ENCODE results near the gene LDB2. TPM values are rescaled to one million over a fixed set of nuclear protein-coding genes. Genes with fewer than 3 reads are reported as not detected.

LDB2 gene
- total RNA-seq, 1 donor from 2014 or later = not detected

DNA sequence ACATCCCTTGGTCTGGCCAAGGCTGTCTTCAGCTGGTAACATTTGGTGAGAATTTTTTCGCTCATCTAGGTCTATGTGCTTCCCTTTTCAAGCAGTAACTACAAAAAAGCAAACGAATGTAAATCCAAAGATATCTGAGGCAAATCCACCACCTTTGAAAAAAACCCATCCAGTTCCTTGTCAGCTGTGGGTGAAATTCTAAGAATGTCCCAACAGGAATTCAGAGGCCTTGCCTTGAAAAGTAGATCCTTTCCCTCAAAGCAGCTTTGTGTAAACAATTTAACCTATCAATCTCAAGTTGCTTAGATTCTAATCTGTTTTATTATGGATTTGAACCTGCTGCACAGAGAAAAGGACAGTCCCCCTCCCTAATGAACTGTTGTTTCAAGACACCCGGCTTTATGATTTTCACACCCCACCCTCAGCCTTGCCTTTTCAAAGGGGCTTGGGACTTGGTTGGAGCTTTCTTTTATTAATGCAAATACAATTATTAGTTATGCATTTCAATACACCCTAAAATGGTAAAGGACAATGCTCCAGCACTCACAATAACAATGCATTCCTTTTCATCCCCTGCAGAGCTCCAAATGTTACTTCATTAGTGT is 166.6 kb downstream of the LDB2 start:
- no peak overlapping the region for H3K4me3 Mint-ChIP-seq (ENCODE audit: low read depth)
- H3K9me3 Mint-ChIP-seq (ENCODE audit: low read depth) = no peaks in the 10 kb centered on the region
- peaks cover 1% of the 10 kb centered on the region for H3K4me1 Mint-ChIP-seq (ENCODE audit: low read depth)
- no peaks in the 10 kb centered on the region for H3K36me3 Mint-ChIP-seq (ENCODE audit: insufficient read depth)
- no peak overlapping the region for H3K27ac Mint-ChIP-seq
- no peak for TF ChIP-seq CTCF (IDR thresholded peaks at IDR 0.05; ENCODE audit: unreplicated experiment)
- H3K27me3 Mint-ChIP-seq = peaks cover 22% of the 10 kb centered on the region
- DNase-seq (ENCODE audit: low spot score, unreplicated experiment) = no peak

- Mint-ChIP-seq H3K27ac (no peak overlapping the region), H3K9me3 (ENCODE audit: low read depth) (peaks cover under 1% of the 10 kb centered on the region), H3K27me3 (peaks cover 20% of the 10 kb centered on the region), H3K4me3 (ENCODE audit: low read depth) (no peak overlapping the region), H3K36me3 (ENCODE audit: insufficient read depth) (no peaks in the 10 kb centered on the region), H3K4me1 (ENCODE audit: low read depth) (peaks cover 1% of the 10 kb centered on the region)
- TF ChIP-seq CTCF (IDR thresholded peaks at IDR 0.05; ENCODE audit: unreplicated experiment) = no peak
- no peak for DNase-seq (ENCODE audit: low spot score, unreplicated experiment)
Measured at GRCh38 chr4:16730522-16731205, 167.8 kb downstream of the LDB2 start.

DNA sequence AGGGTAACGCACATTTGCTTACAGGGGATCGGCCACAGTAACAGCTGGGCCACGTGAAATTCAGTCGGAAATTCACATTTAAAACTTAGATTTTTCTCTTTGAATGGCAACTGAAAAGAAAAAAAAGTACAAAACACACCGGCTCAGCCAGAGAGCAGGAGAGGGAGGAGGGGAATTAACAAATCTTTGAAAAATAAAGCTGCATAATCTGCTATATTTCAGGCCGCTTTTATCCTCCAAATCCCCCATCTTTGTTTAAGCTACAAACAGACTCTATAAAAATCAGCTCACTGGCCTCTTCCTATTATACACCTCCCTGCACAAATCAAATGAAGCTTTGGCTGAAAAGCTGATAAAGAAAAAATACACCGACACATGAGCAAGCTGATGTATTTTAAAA is 169.1 kb downstream of the LDB2 start:
- TF ChIP-seq CTCF (IDR thresholded peaks at IDR 0.05; ENCODE audit: unreplicated experiment) = no peak
- no peak overlapping the region for H3K4me3 Mint-ChIP-seq (ENCODE audit: low read depth)
- H3K36me3 Mint-ChIP-seq (ENCODE audit: insufficient read depth) = no peaks in the 10 kb centered on the region
- no peak for DNase-seq (ENCODE audit: low spot score, unreplicated experiment)
- peaks cover 15% of the 10 kb centered on the region for H3K27me3 Mint-ChIP-seq
- peaks cover 7% of the 10 kb centered on the region for H3K9me3 Mint-ChIP-seq (ENCODE audit: low read depth)
- peaks cover 1% of the 10 kb centered on the region for H3K4me1 Mint-ChIP-seq (ENCODE audit: low read depth)
- H3K27ac Mint-ChIP-seq = no peak overlapping the region

DNA sequence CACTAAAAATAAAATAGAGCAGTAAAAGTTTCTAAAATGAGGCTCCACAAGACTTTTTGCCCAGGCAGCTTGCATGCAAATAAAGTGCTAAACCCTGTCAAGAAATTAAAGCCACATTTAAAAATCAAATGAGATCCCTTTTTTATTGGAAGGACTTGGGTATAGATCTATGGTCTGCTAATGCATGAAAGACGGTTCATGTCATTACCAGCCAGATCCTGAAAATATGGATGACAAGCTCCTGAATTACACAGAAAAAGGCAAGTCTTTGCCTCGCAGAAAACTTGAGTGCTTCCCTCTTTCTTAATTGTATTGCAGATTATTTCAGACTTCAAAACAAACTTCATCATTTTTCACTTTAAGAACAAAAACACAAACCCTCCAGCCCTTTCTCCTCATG is 169.6 kb downstream of the LDB2 start:
- Mint-ChIP-seq H3K9me3 (ENCODE audit: low read depth) (peaks cover 7% of the 10 kb centered on the region), H3K36me3 (ENCODE audit: insufficient read depth) (no peaks in the 10 kb centered on the region), H3K4me1 (ENCODE audit: low read depth) (peaks cover 1% of the 10 kb centered on the region)

DNA sequence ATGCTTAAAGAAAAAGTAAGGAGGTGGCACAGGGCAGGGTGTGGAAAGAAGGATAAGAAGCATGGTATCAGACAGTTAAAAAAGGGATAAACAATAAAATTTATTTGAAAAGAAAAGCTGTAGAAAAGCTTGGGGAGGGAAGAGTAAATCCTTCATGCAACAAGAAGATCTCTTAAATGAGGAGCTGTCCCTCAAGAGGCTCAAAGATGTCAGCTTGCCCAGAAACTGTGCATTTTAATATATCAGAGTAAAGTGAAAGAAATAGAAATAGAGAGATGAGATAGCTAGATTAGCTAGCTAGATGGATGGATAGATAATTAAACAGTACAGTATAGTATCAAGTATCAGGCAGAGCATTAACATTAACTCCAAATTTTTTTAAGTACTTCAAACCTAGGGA is 170.3 kb downstream of the LDB2 start:
- TF ChIP-seq CTCF (IDR thresholded peaks at IDR 0.05; ENCODE audit: unreplicated experiment) = no peak
- peaks cover under 1% of the 10 kb centered on the region for H3K36me3 Mint-ChIP-seq (ENCODE audit: insufficient read depth)
- DNase-seq (ENCODE audit: low spot score, unreplicated experiment) = no peak
- peaks cover 15% of the 10 kb centered on the region for H3K27me3 Mint-ChIP-seq
- H3K27ac Mint-ChIP-seq = no peak overlapping the region
- H3K4me1 Mint-ChIP-seq (ENCODE audit: low read depth) = peaks cover 1% of the 10 kb centered on the region
- peaks cover 7% of the 10 kb centered on the region for H3K9me3 Mint-ChIP-seq (ENCODE audit: low read depth)
- H3K4me3 Mint-ChIP-seq (ENCODE audit: low read depth) = no peak overlapping the region

More for the DNA sequence above, 169.6 kb downstream of the LDB2 start:
- Mint-ChIP-seq H3K4me3 (ENCODE audit: low read depth) (no peak overlapping the region), H3K27ac (no peak overlapping the region), H3K27me3 (peaks cover 15% of the 10 kb centered on the region)
- no peak for TF ChIP-seq CTCF (IDR thresholded peaks at IDR 0.05; ENCODE audit: unreplicated experiment)
- no peak for DNase-seq (ENCODE audit: low spot score, unreplicated experiment)

All from progenitor cell of endocrine pancreas (in vitro differentiated cells).